GM18517 (cell line): ENCODE measurements around the gene RYK.
"Not testable (repeated sequence)": the region's sequence is repeated elsewhere in the genome, so short reads cannot be mapped to it uniquely, and the experiment has no call there.

Experiments used
- ATAC-seq: cut with Tn5 transposase; IDR thresholded peaks from one replicate; pipeline ENCODE4 v1.9.1; 2021; ENCODE audit warnings: mild to moderate bottlenecking, moderate library complexity; ENCODE audit not compliant: unreplicated experiment

Gene RYK

GRCh38 chr3:134250717-134251220, at the start of gene RYK:
TSS of gene RYK (minus strand) at chr3:134250859. CDS start at chr3:134250654, 205 bp downstream.
- peak; percentile 78 for ATAC-seq

GRCh38 chr3:134299888-134300206, 49.2 kb upstream of the RYK start:
- ATAC-seq = no peak

- ATAC-seq = no peak
Measured at GRCh38 chr3:134299185-134299887, 48.7 kb upstream of the RYK start.

- ATAC-seq = no peak
Measured at GRCh38 chr3:134298249-134298648, 47.6 kb upstream of the RYK start.

GRCh38 chr3:134296616-134297015, 46.0 kb upstream of the RYK start:
- ATAC-seq = no peak

GRCh38 chr3:134295930-134296329, 45.3 kb upstream of the RYK start:
- ATAC-seq = no peak

- ATAC-seq = peak; percentile 100
Measured at GRCh38 chr3:134294302-134295280, 43.9 kb upstream of the RYK start.

- no peak for ATAC-seq
Measured at GRCh38 chr3:134291319-134292254, 40.9 kb upstream of the RYK start.

DNA sequence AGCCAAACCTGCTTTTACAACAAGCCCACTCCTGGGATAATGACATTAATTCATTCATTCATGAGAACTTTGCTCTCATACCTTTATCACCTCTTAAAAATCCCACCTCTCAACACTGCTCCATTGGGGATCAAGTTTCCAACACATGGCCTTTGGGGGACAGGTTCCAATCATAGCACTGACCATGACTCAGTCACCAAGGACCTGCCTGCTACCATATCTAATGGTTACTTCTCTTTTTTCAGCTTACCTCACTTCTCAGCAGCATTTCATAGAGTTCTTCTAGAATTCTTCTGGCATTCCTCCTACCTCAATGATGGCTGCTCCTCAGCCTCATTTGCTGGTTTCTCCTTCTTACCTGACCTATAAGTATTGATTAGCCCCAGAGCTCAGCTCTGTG, 36.9 kb upstream of the RYK start:
- no peak for ATAC-seq

DNA sequence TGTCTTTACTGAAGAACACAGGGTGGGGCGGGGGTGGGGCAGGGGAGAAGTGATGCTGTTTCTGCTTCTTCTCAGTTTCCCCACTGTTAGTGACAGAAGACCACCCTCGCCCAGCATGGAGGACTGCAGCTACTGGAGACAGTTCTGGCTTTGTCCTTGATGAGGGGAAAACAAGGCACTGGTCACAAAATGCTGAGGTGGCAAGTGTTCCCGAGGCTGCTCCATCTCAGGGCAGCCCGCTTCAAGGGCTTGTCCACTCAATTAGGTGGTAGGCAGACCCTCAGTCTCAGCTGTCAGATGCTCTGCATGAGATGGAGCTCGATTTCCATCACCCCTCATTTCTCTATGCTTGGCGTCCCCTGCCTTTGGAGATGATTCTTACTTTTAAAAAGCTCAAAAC, 33.8 kb upstream of the RYK start:
- no peak for ATAC-seq

DNA sequence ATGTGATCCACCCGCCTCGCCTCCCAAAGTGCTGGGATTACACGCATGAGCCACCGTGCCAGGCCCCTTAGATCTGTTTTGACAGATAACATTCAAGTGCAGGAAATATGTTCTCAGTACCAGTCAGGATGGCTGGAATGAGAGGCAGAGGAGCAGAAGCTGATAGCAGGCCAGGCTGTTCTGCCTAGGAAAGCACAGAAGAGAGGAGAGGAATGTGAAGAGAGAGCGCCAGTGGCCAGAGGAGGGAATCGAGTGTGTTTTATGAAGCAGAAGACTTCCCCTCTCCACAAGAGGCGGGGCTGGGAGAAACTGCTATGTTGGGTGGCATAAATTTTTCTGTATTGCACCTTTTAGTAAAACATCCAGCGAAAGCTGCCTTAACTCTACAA, 32.0 kb upstream of the RYK start:
- no peak for ATAC-seq

- ATAC-seq = no peak
Measured at GRCh38 chr3:134281912-134282658, 31.4 kb upstream of the RYK start.

GRCh38 chr3:134279466-134279865, 28.8 kb upstream of the RYK start:
- no peak for ATAC-seq

GRCh38 chr3:134277066-134277660, 26.5 kb upstream of the RYK start:
- ATAC-seq = no peak

DNA sequence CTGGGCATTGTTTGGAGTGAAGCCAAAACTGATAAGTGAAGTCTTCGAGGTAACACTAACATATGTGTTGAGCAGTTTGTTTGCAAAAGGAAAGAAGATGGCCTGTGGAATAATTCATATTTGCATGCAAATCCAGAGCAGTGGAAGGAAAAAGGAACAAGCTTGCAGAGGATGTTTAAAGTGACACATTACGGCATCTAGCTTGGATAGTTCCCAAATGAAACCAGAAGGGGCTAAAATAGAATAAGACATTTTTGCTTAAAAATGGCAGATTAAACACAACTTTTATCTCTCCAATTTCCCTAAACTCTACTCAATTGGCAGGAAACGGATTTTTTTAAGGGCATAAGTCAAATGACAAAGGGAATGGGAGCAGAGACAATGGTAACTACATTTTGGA, 25.4 kb upstream of the RYK start:
- ATAC-seq = no peak

DNA sequence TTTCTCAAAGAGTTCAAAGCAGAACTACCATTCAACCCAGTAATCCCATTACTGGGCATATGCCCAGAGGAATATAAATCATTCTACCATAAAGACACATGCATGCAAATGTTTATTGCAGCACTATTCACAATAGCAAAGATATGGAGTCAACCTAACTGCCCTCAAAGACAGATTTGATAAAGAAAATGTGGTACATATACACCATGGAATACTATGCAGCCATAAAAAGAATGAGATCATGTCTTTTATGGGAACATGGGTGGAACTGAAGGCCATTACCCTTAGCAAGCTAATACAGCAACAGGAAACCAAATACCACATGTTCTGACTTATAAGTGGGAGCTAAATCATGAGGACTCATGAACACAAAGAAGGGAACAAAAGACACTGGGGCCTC, 24.5 kb upstream of the RYK start:
- not testable (repeated sequence) for ATAC-seq

GRCh38 chr3:134274571-134274970, 23.9 kb upstream of the RYK start:
- no peak for ATAC-seq

GRCh38 chr3:134267996-134268395, 17.3 kb upstream of the RYK start:
- no peak for ATAC-seq

- ATAC-seq = no peak
Measured at GRCh38 chr3:134260987-134261386, 10.3 kb upstream of the RYK start.
